LNCaP clone FGC (cell line): ENCODE data around the gene C2orf81.
A peak's percentile ranks its signal among the peaks of the same experiment; 100 is the strongest.

Source experiments
- DNase-seq: peaks from one replicate; pipeline ENCODE4 v3.0.0-alpha.2; 2011; ENCODE audit warnings: low read depth
- H3K4me3 ChIP-seq: 2 replicates; pipeline ENCODE4 v1.5.1; 2011; ENCODE audit warnings: mild to moderate bottlenecking, low read depth, low read length, control low read depth
- TF ChIP-seq, protein P1 (sequence below): IDR thresholded peaks from 2 replicates; pipeline ENCODE4 v1.5.1; 2012; ENCODE audit warnings: mild to moderate bottlenecking; ENCODE audit not compliant: control insufficient read depth, insufficient read depth; ENCODE audit errors: extremely low read depth

C2orf81 gene

DNA sequence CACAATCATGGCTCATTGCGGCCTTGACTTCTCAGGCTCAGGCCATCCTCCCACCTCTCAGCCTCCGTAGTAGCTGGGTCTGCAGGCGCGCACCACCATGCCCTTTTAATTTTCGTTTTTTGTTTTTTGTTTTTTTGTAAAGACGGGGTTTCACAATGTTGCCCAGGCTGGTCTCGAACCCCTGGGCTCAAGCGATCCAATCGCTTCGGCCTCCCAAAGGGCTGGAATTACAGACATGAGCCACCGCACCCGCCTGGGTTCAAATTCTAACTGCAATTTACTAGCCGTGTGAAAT is 29.0 kb downstream of the C2orf81 start:
- TF ChIP-seq, protein P1, sequence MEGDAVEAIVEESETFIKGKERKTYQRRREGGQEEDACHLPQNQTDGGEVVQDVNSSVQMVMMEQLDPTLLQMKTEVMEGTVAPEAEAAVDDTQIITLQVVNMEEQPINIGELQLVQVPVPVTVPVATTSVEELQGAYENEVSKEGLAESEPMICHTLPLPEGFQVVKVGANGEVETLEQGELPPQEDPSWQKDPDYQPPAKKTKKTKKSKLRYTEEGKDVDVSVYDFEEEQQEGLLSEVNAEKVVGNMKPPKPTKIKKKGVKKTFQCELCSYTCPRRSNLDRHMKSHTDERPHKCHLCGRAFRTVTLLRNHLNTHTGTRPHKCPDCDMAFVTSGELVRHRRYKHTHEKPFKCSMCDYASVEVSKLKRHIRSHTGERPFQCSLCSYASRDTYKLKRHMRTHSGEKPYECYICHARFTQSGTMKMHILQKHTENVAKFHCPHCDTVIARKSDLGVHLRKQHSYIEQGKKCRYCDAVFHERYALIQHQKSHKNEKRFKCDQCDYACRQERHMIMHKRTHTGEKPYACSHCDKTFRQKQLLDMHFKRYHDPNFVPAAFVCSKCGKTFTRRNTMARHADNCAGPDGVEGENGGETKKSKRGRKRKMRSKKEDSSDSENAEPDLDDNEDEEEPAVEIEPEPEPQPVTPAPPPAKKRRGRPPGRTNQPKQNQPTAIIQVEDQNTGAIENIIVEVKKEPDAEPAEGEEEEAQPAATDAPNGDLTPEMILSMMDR, result no peak
- no peak for DNase-seq
- peak overlapping the region; percentile 79; the same call in 1 of the 2 replicates for H3K4me3 ChIP-seq

DNA sequence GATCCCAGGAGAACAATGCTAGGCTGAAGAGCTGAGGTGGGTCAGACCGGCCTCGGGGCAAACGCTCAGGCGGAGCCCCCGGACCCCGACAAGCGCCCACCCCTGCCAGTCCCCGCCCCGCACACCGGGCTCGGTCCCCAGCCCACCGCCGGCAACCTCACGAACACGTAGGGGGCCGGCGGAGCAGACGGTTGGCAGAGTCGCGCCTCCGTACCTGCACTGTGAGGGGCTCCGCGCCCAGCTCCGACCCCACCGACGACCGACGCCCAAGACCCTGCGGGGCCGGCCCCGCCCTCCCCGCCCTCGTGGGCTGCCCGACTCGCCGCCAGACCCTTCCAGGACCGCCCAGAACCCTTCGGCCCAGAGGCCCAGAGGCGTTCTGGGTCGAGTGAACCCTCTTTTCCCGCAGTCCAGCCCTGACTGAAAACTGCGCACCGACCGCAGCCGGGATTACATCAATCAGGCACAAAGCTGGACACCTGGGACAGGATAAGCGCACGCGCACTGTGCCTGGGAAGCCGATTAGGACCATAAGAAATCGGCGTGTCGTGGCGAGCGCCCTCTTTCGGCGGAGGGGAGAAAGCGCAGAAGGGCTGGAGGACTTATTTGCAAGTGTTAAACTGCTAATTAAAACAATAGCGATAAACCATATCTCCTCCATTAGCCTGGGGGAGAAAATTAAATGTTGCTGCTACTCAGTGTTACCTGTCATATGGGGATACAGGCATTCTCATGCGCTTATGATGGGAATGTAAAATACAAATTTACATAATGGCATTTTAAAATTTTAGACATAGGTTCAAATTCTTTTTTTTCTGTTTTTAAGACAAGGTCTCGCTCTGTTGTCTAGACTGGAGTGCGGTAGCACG is 29.6 kb downstream of the C2orf81 start:
- TF ChIP-seq, protein P1, result peak; percentile 78
- peak; percentile 50 for DNase-seq
- H3K4me3 ChIP-seq, result peak overlapping the region; percentile 79

DNA sequence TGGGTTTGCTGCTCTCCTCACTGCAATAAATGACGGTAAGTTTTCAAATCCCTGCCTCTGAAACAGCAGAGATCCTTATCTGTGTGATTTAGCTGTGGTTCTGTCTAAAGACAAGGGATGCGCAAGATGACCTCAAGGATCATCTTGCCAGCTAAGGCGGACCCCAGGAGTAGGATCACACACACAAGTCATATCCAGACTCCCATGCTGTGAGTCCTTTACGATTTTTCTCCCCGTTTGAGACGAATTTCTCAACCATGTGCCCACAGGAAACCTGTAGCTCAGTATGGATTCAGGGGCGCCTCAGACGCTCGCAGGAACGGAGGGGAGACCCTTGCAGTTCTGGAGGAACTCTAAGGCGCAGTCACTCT is 30.2 kb downstream of the C2orf81 start:
- TF ChIP-seq, protein P1, result no peak
- DNase-seq, result no peak
- H3K4me3 ChIP-seq, result peak overlapping the region; percentile 79

DNA sequence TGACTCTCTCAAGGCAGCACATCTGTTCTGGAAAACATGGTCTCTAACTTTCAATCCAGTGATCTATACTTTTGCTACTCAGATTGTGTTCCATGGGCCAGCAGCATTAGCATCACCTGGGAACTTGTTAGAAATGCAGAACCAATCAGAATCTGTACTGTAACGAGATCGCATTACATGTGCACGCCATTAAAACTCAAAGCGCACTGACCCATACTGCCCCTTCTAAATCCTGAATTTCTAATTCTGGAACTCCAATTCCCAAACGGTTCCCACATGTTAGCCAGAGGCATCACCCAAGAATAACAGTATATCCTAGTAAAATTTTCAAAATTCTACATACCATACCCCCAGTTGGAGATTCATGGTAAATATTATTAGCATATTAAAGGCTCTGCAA is 30.8 kb downstream of the C2orf81 start:
- H3K4me3 ChIP-seq, result peak overlapping the region; percentile 79
- no peak for DNase-seq
- TF ChIP-seq, protein P1, result no peak

DNA sequence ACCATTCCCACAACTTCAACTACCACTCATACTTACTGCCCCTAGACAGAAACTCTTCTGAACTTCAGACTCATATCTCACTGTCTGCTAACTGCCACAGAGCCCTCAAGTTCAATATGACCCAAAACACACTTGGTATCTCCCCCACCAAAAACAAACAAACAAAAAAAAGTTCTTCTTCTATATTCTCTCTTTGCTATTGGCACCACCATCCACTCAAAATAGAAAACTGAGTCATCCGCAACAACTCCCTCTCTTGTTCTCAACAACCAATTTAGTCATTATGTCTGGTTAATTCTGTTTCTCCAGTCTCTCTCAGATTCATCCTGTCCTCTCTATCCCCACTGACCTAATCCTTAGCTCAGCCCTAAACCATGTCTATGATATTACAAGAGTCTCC is 34.1 kb downstream of the C2orf81 start:
- H3K4me3 ChIP-seq, result no peak overlapping the region
- TF ChIP-seq, protein P1, result no peak
- DNase-seq, result no peak

DNA sequence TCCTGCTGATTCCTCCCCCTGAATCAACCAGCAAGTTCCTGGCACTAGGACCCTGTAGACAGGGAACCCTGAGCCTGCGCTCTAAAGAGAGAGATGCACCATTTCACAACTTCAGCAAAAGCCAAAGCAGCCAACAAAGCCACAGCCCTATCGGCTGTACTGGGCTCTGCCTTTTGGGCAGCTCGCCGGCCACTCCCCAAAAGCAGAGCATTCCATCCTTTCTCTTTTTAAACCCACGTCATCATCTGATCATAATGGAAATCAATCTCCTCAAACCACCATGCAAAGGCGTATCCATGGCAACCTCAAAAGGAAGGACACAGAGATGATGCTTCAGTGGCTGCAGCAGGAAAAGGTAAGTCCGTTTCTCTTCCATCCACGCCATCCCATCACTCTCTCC is 36.0 kb downstream of the C2orf81 start:
- TF ChIP-seq, protein P1, result no peak
- no peak overlapping the region for H3K4me3 ChIP-seq
- DNase-seq, result no peak

DNA sequence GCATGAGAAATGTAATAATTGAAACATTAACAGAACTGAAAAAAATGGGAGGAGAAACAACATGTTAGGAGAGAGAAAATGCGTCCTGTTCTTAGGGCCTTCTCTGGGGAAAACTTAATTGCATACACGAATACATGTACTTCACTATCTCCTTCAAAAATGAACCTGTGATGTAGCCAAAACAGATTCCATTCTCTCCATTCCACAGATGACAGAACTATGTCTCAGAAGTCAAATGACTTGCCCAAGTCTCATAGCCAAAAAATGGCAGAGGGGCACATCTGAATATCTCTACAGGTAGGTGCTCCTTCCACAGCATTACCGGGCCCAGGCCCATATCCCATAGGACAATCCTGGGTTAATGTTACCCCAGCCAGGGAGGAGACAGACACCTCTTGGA is 37.4 kb downstream of the C2orf81 start:
- no peak for DNase-seq
- no peak overlapping the region for H3K4me3 ChIP-seq
- TF ChIP-seq, protein P1, result no peak
